Immature natural killer cell (primary cell): ENCODE data around the gene CSTPP1. TPM values are rescaled to one million over a fixed set of nuclear protein-coding genes. Genes with fewer than 3 reads are reported as not detected.
"Not testable (repeated sequence)": the region's sequence is repeated elsewhere in the genome, so short reads cannot be mapped to it uniquely, and the experiment has no call there.

Source experiments
- DNase-seq, 3 donors: peaks; one replicate each; pipeline ENCODE4 v3.0.0; 2022; ENCODE audit warnings: mixed read lengths in 1 of 3
- H3K27ac Mint-ChIP-seq, 6 donors: one replicate each; pipeline ENCODE4 v1.8.0; 2020; ENCODE audit warnings: mixed read lengths in 6 of 6, mild to moderate bottlenecking in 5 of 6, inconsistent platforms in 4 of 6, moderate library complexity in 3 of 6
- H3K27me3 Mint-ChIP-seq, 3 donors: one replicate each; pipeline ENCODE4 v1.8.0; 2020 to 2021; ENCODE audit warnings: low read depth in 3 of 3, mild to moderate bottlenecking in 3 of 3, mixed read lengths in 3 of 3, moderate library complexity in 3 of 3, inconsistent platforms in 1 of 3
- H3K36me3 Mint-ChIP-seq, 3 donors: one replicate each; pipeline ENCODE4 v1.8.0; 2020; ENCODE audit warnings: mixed read lengths in 3 of 3, inconsistent platforms in 2 of 3, mild to moderate bottlenecking in 2 of 3
- H3K4me1 Mint-ChIP-seq, 2 donors: one replicate each; pipeline ENCODE4 v1.8.0; 2020; ENCODE audit warnings: inconsistent platforms in 2 of 2, mild to moderate bottlenecking in 2 of 2, mixed read lengths in 2 of 2, moderate library complexity in 1 of 2
- H3K4me3 Mint-ChIP-seq, 5 donors: one replicate each; pipeline ENCODE4 v1.8.0; 2020; ENCODE audit warnings: mild to moderate bottlenecking in 5 of 5, mixed read lengths in 5 of 5, inconsistent platforms in 3 of 5, moderate library complexity in 3 of 5
- H3K9me3 Mint-ChIP-seq, 6 donors: one replicate each; pipeline ENCODE4 v1.8.0; 2020; ENCODE audit warnings: mild to moderate bottlenecking in 6 of 6, mixed read lengths in 6 of 6, inconsistent platforms in 4 of 6, moderate library complexity in 3 of 6
- polyA plus RNA-seq, 3 donors: library from polyadenylated mRNA; unstranded; fragments of 300-500 nt; fragmentation: Illumina TruSeq; gene quantifications; one replicate each; pipeline ENCODE4 v1.2.3, GENCODE V29; 2021

The CSTPP1 gene
- polyA plus RNA-seq, 3 donors from 2014 or later: 13.2 to 24.1 (median 22.0) TPM

- Mint-ChIP-seq H3K36me3 (no peaks in the 10 kb centered on the region), H3K4me3 (peak overlapping the region; percentile 71 to 79 (median 75)), H3K4me1 (peaks cover 27 to 30% of the 10 kb centered on the region in 2 donors), H3K27ac (no peak overlapping the region), H3K27me3 (peaks cover 11 to 40% (median 36%) of the 10 kb centered on the region in 3 donors), H3K9me3 (no peaks in the 10 kb centered on the region)
- DNase-seq: no peak
These were observed 19.3 kb upstream of the CSTPP1 start for GRCh38 chr11:46917109-46917761.

DNA sequence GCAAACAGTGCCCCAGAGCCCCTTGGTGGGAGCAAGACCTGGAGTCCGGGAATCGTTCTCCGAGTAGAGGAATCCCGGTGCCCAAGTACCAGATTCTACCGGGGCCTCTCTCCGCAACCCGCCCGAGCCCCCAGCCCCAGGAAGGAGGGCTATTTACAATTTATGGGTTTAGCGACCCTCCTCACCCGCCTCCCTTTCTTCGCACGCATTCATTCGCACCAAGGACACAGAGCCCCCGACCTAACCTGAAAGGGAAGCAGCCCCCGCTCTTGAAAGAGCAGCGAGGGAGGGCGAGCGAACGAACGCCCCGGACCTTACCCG lies 18.8 kb upstream of the CSTPP1 start:
- Mint-ChIP-seq H3K4me1 (peaks cover 27 to 30% of the 10 kb centered on the region in 2 donors), H3K9me3 (no peaks in the 10 kb centered on the region), H3K27ac (no peak overlapping the region), H3K36me3 (no peaks in the 10 kb centered on the region), H3K27me3 (peaks cover 11 to 40% (median 35%) of the 10 kb centered on the region in 3 donors), H3K4me3 (peak overlapping the region; percentile 71 to 77 (median 75))
- DNase-seq: no peak

- Mint-ChIP-seq H3K27me3 (peaks cover 11 to 40% (median 32%) of the 10 kb centered on the region in 3 donors), H3K36me3 (no peaks in the 10 kb centered on the region), H3K4me1 (peaks cover 27 to 30% of the 10 kb centered on the region in 2 donors), H3K4me3 (peak within 1 kb of the TSS; percentile 71 to 86 (median 80)), H3K27ac (no peak within 1 kb of the TSS), H3K9me3 (no peaks in the 10 kb centered on the region)
- DNase-seq: peak; percentile 24 to 25 (median 25)
These were observed 18.3 kb upstream of the CSTPP1 start, which contains the start of gene LRP4 for GRCh38 chr11:46918083-46918787. LRP4 (minus strand) TSS chr11:46918550; CDS start chr11:46918379, 171 bp downstream.

DNA sequence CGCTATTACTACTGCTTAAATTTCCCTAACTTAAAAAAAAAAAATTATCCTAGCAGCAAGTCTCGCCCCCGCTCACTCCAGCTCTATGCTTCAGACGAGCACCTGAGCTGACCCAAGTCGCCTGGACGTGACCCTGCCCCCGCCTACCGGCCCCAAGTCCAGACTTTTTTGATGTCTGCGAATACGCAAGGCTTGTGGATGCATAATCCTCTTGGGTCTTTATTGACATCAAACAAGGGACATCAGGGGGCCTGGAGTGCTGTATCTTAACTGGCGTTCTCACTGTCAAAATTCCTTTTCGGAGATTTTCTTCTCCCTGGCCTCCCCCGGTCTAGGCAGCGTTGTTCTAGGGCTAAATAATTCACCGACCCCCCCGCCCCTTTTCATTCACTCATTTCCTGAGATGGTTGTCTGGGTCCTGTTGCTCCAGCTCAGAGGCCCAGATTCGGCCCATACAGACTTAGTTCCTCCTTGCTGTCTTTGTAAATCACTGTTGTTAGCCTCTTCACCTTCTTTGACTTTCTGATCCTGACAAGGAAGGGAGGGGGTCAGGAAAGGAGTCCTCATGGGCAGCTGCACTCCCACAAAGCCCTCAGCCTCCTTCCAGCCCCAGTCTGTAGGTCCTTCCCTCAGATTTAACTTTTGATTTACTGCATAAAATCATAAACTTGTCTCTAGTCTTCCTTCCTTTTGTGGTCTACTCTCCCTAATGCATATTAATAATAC lies 17.6 kb upstream of the CSTPP1 start:
- peaks cover 11 to 40% (median 32%) of the 10 kb centered on the region in 3 donors for H3K27me3 Mint-ChIP-seq
- no peaks in the 10 kb centered on the region for H3K9me3 Mint-ChIP-seq
- peaks cover 27 to 30% of the 10 kb centered on the region in 2 donors for H3K4me1 Mint-ChIP-seq
- no peak for DNase-seq
- no peaks in the 10 kb centered on the region for H3K36me3 Mint-ChIP-seq
- peak overlapping the region; percentile 38 to 86 (median 80) for H3K4me3 Mint-ChIP-seq
- no peak overlapping the region for H3K27ac Mint-ChIP-seq

GRCh38 chr11:46920755-46921154 lies 15.8 kb upstream of the CSTPP1 start:
- Mint-ChIP-seq H3K9me3 (no peaks in the 10 kb centered on the region), H3K27ac (no peak overlapping the region), H3K4me1 (peaks cover 27 to 30% of the 10 kb centered on the region in 2 donors), H3K36me3 (no peaks in the 10 kb centered on the region), H3K27me3 (peaks cover 18 to 28% (median 27%) of the 10 kb centered on the region in 3 donors), H3K4me3 (no peak overlapping the region)
- DNase-seq: no peak

GRCh38 chr11:46927928-46928327 lies 8.6 kb upstream of the CSTPP1 start:
- not testable (repeated sequence) for H3K36me3 Mint-ChIP-seq, H3K4me1 Mint-ChIP-seq, H3K27ac Mint-ChIP-seq, H3K27me3 Mint-ChIP-seq, H3K4me3 Mint-ChIP-seq, H3K9me3 Mint-ChIP-seq, DNase-seq

DNA sequence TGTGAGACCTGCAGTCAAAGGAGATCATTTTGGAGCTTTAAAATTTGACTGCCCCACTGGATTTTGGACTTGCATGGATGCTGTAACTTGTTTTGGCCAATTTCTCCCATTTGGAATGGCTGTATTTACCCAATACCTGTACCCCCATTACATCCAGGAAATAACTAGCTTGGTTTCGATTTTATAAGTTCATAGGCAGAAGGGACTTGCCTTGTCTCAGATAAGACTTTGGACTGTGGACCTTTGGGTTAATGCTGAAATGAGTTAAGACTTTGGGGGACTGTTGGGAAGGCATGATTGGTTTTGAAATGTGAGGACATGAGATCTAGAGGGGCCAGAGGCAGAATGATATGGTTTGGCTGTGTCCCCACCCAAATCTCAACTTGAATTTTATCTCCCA lies 7.9 kb upstream of the CSTPP1 start:
- H3K36me3 Mint-ChIP-seq, H3K4me3 Mint-ChIP-seq, H3K4me1 Mint-ChIP-seq, H3K9me3 Mint-ChIP-seq, DNase-seq, H3K27me3 Mint-ChIP-seq, H3K27ac Mint-ChIP-seq: not testable (repeated sequence)

GRCh38 chr11:46930089-46930488 lies 6.5 kb upstream of the CSTPP1 start:
- H3K27me3 Mint-ChIP-seq: peaks cover 3 to 9% (median 6%) of the 10 kb centered on the region in 3 donors
- no peak for DNase-seq
- no peaks in the 10 kb centered on the region for H3K9me3 Mint-ChIP-seq
- no peaks in the 10 kb centered on the region for H3K4me1 Mint-ChIP-seq
- H3K36me3 Mint-ChIP-seq: no peaks in the 10 kb centered on the region
- no peak overlapping the region for H3K4me3 Mint-ChIP-seq
- H3K27ac Mint-ChIP-seq: no peak overlapping the region

DNA sequence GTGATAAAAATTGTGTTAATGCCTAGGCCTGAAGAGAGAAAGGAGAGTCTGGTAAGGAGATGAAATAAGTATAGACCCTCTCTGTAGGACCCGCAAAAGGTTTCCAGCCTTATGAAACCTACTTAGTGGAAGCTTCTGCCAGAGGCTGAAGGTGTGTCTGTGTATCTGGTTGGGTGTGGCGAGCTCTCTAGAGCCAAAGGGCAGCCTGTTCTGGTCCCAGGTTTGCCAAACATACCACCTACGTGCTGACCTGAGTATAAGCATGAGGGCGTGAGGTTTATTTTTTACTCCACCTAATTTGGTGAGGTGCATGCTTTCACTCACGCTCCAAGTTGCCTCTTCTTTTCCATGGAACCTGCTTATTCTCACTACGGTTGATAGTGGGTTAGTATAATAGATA lies 5.6 kb downstream of the CSTPP1 start:
- Mint-ChIP-seq H3K9me3 (no peaks in the 10 kb centered on the region), H3K27me3 (peaks cover 0 to 6% (median 0%) of the 10 kb centered on the region in 3 donors), H3K4me3 (no peak overlapping the region), H3K4me1 (peaks cover 1 to 7% of the 10 kb centered on the region in 2 donors), H3K27ac (no peak overlapping the region), H3K36me3 (peaks cover 0 to 5% (median 0%) of the 10 kb centered on the region in 3 donors)
- DNase-seq: no peak

DNA sequence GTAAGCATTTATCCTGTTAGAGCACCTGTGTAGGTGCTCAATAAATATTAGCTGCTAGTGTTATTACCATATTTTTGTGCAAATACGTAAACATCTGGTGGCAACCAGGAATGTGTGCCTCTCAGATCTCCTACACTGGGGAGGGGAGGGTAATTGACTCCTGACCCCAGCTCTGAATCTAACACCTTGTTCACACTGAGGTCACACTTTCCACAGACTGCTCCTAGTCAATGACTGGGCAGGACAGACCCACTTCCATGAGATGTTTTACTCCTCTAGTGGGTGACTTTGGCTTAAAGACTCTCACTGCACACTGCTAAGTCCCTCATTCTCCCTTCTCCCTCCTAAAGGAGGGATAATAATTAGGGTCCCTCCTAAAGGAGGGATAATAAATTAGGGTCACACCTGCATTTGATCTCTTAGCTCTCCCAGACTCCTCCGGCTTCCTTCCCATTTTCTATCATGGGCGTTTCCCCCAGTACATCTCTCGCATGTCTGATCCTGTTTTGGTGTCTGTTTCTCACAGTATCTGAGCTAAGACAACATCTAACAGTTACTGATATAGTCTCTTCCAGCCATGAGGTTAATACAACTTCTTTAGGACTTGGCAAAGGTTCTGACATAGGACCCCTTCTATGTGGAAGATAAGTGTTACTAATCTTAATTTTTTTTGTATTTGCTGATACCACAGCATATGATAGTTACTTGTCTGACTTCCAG lies 8.0 kb downstream of the CSTPP1 start:
- Mint-ChIP-seq H3K9me3 (no peaks in the 10 kb centered on the region), H3K27ac (no peak overlapping the region), H3K4me1 (peaks cover 0 to 6% of the 10 kb centered on the region in 2 donors), H3K27me3 (no peaks in the 10 kb centered on the region), H3K36me3 (peaks cover 0 to 5% (median 0%) of the 10 kb centered on the region in 3 donors), H3K4me3 (no peak overlapping the region)
- no peak for DNase-seq

GRCh38 chr11:46947399-46948077 lies 11.0 kb downstream of the CSTPP1 start:
- no peak overlapping the region for H3K27ac Mint-ChIP-seq

GRCh38 chr11:46948378-46949131 lies 12.0 kb downstream of the CSTPP1 start:
- DNase-seq: no peak
- no peak overlapping the region for H3K27ac Mint-ChIP-seq
- H3K27me3 Mint-ChIP-seq: no peaks in the 10 kb centered on the region
- H3K36me3 Mint-ChIP-seq: peaks cover 0 to 5% (median 0%) of the 10 kb centered on the region in 3 donors
- H3K4me1 Mint-ChIP-seq: peaks cover 0 to 6% of the 10 kb centered on the region in 2 donors
- no peaks in the 10 kb centered on the region for H3K9me3 Mint-ChIP-seq
- H3K4me3 Mint-ChIP-seq: no peak overlapping the region

More at GRCh38 chr11:46947399-46948077, 11.0 kb downstream of the CSTPP1 start:
- DNase-seq: no peak
- Mint-ChIP-seq H3K9me3 (no peaks in the 10 kb centered on the region), H3K4me3 (no peak overlapping the region), H3K4me1 (peaks cover 0 to 6% of the 10 kb centered on the region in 2 donors), H3K27me3 (no peaks in the 10 kb centered on the region), H3K36me3 (peaks cover 0 to 5% (median 0%) of the 10 kb centered on the region in 3 donors)
